Endothelial cell of umbilical vein (primary cell): ENCODE measurements around the gene LZTS3. TPM values are rescaled to one million over a fixed set of nuclear protein-coding genes. Genes with fewer than 3 reads are reported as not detected.
A peak's percentile ranks its signal among the peaks of the same experiment; 100 is the strongest.

ENCODE experiments used
- BruUV-seq: library from RNA; stranded (reverse); fragments of 400-500 nt; replicated peaks from 2 replicates; lab custom pipeline; 2021; lab: Mats Ljungman, UMichigan
- CTCF ChIA-PET: fragments of 300-600, 350-600 bp; sonication (Branson Sonifier 250); formaldehyde crosslinking; loops from one replicate; lab custom pipeline; 2021; ENCODE audit warnings: antibody characterized with exemption, inconsistent platforms; lab: Charles Lee
- POLR2A ChIA-PET: fragments of 300-600, 350-600 bp; sonication (Branson Sonifier 250); formaldehyde crosslinking; loops from one replicate; lab custom pipeline; 2021; ENCODE audit warnings: antibody characterized with exemption, inconsistent platforms; lab: Charles Lee
- DNase-seq: peaks from one replicate; pipeline ENCODE4 v3.0.0-alpha.2; 2011; ENCODE audit warnings: low read depth, low spot score
- FAIRE-seq: peaks from 2 replicates; lab custom pipeline; 2011; peaks lifted over from hg19 to GRCh38; lab: Jason Lieb, UNC
- H2AFZ ChIP-seq: 2 replicates; pipeline ENCODE4 v1.6.0; 2012; ENCODE audit warnings: low read depth, low read length, control low read depth, inconsistent platforms
- H3K27ac ChIP-seq: 2 replicates; pipeline ENCODE4 v1.5.1; 2011; ENCODE audit warnings: low read depth, mild to moderate bottlenecking, control low read depth, low read length, moderate library complexity; ENCODE audit not compliant: insufficient read depth
- H3K27me3 ChIP-seq, 2 experiments: 2 replicates each; pipeline versions ENCODE4 v1.6.0 to v1.6.1; 2011; ENCODE audit warnings: low read length in 2 of 2, mixed read lengths in 1 of 2; ENCODE audit not compliant: control insufficient read depth in 2 of 2, insufficient read depth in 2 of 2
- H3K36me3 ChIP-seq, 2 experiments: 2 replicates in 1 of 2; 3 replicates in 1 of 2; pipeline ENCODE4 v1.5.1; 2011; ENCODE audit warnings: low read length in 2 of 2, mild to moderate bottlenecking in 1 of 2, moderate library complexity in 1 of 2; ENCODE audit not compliant: control insufficient read depth in 2 of 2, insufficient read depth in 2 of 2; ENCODE audit errors: extremely low read depth in 1 of 2
- H3K4me1 ChIP-seq: 3 replicates; pipeline ENCODE4 v1.5.1; 2011; ENCODE audit warnings: mild to moderate bottlenecking, low read length; ENCODE audit not compliant: control insufficient read depth, insufficient read depth; ENCODE audit errors: extremely low read depth
- H3K4me2 ChIP-seq: 2 replicates; pipeline ENCODE4 v1.6.1; 2011; ENCODE audit warnings: low read length, control low read depth, mixed read lengths; ENCODE audit not compliant: insufficient read depth
- H3K4me3 ChIP-seq, 3 experiments: fragments of 200-600 bp in 1 of 3; sonication (generic), shearing (Covaris generic) in 1 of 3; replicated peaks in 1 of 3; 2 replicates each; pipeline ENCODE4 v1.5.1; 2011 to 2016; ENCODE audit warnings: control low read depth in 3 of 3, low read length in 3 of 3, mild to moderate bottlenecking in 2 of 3, inconsistent platforms in 1 of 3, low read depth in 1 of 3, moderate library complexity in 1 of 3; ENCODE audit not compliant: insufficient read depth in 1 of 3
- H3K79me2 ChIP-seq: 2 replicates; pipeline ENCODE4 v1.6.0; 2012; ENCODE audit warnings: low read length, inconsistent platforms; ENCODE audit not compliant: control insufficient read depth, insufficient read depth
- H3K9ac ChIP-seq: replicated peaks from 2 replicates; pipeline ENCODE3; 2011; ENCODE audit warnings: low read length, control low read depth; ENCODE audit not compliant: insufficient read depth; ENCODE audit errors: extremely low read depth
- H3K9me1 ChIP-seq: replicated peaks from 3 replicates; pipeline ENCODE4 v1.6.0; 2011; ENCODE audit warnings: mild to moderate bottlenecking, low read length; ENCODE audit not compliant: control insufficient read depth, insufficient read depth; ENCODE audit errors: extremely low read depth
- H3K9me3 ChIP-seq: replicated peaks from 2 replicates; pipeline ENCODE4 v1.5.1; 2012; ENCODE audit warnings: low read length, inconsistent platforms; ENCODE audit not compliant: control insufficient read depth, insufficient read depth
- H4K20me1 ChIP-seq: replicated peaks from 2 replicates; pipeline ENCODE3; 2011; ENCODE audit warnings: mild to moderate bottlenecking, low read length; ENCODE audit not compliant: control insufficient read depth, insufficient read depth; ENCODE audit errors: extremely low read depth
- EZH2 ChIP-seq: IDR thresholded peaks from 2 replicates; pipeline ENCODE4 v1.6.1; 2012; ENCODE audit warnings: borderline replicate concordance, low read depth, mild to moderate bottlenecking, moderate library complexity, low read length, inconsistent platforms; ENCODE audit not compliant: severe bottlenecking
- FOS ChIP-seq: IDR thresholded peaks from 2 replicates; pipeline ENCODE4 v1.6.1; 2011; ENCODE audit warnings: mild to moderate bottlenecking, low read length, moderate library complexity, borderline replicate concordance; ENCODE audit not compliant: insufficient read depth
- GATA2 ChIP-seq: IDR thresholded peaks from 2 replicates; pipeline ENCODE4 v1.7.0; 2011; ENCODE audit warnings: low read depth, mild to moderate bottlenecking, moderate library complexity, mixed read lengths, low read length; ENCODE audit not compliant: insufficient read length, insufficient read depth
- JUN ChIP-seq: IDR thresholded peaks from 2 replicates; pipeline ENCODE4 v1.6.1; 2011; ENCODE audit warnings: borderline replicate concordance, low read depth; ENCODE audit not compliant: insufficient read length, insufficient read depth
- MYC ChIP-seq: IDR thresholded peaks from one replicate; pipeline ENCODE4 v1.6.1; 2011; ENCODE audit warnings: mild to moderate bottlenecking, low read depth, low read length
- POLR2A ChIP-seq: IDR thresholded peaks from 2 replicates; pipeline ENCODE4 v1.6.1; 2012; ENCODE audit warnings: low read depth, mild to moderate bottlenecking, control low read depth, low read length
- POLR2AphosphoS5 ChIP-seq: IDR thresholded peaks from 2 replicates; pipeline ENCODE4 v1.6.1; 2012; ENCODE audit warnings: low read depth, mild to moderate bottlenecking, control low read depth, low read length, moderate library complexity; ENCODE audit not compliant: insufficient read depth
- dilution Hi-C: fragments of 300-500 bp; cut with MboI; formaldehyde crosslinking; loops from one replicate; pipeline ENCODE4 v1.15.0; 2019; ENCODE audit warnings: low sequenced_read_pairs; ENCODE audit not compliant: extremely low pct_ligation_motif_present
- intact Hi-C: fragments of 100-400 bp; cut with micrococcal nuclease; formaldehyde crosslinking; loops from one replicate; pipeline ENCODE4 v1.10.0; 2022
- polyA plus RNA-seq, 4 experiments: library from polyadenylated mRNA; depleted of rRNA in 3 of 4; stranded (reverse) in 3 of 4; unstranded in 1 of 4; fragments of >200 nt; gene quantifications; 2 replicates each; pipeline versions ENCODE4 v1.2.1 to v1.2.3, GENCODE V29; 2011 to 2012; ENCODE audit warnings: missing spikeins in 1 of 4
- total RNA-seq: library from RNA; stranded (reverse); gene quantifications from 2 replicates; pipeline ENCODE4 v1.2.3, GENCODE V29; 2021

Gene LZTS3
- total and polyA plus RNA-seq, 2 donors (not counting 3 experiments of a cell fraction or from before 2014, with no cell fraction given), result 4.5 to 5.7 TPM

GRCh38 chr20:3172126-3172932 is 1.0 kb downstream of the LZTS3 start:
- H4K20me1 ChIP-seq, result no peaks in the 10 kb centered on the region
- peaks cover 6% of the 10 kb centered on the region for H3K4me1 ChIP-seq
- BruUV-seq, result TSS peak; percentile 19
- no peak for FAIRE-seq
- H3K9ac ChIP-seq, result no peak overlapping the region
- no peak for DNase-seq
- CTCF ChIA-PET, result interaction anchor here (1.1 to 1.9 kb wide), 2 partner anchors 80 to 119 kb away, joined by 4 to 8 read pairs; no protein-coding TSS in a partner anchor
- H3K79me2 ChIP-seq, result no peaks in the 10 kb centered on the region
- peak overlapping the region; percentile 83 for H3K4me2 ChIP-seq
- dilution Hi-C loops, result no loop called here
- H3K36me3 ChIP-seq, result no peaks in the 10 kb centered on the region
- no peak overlapping the region for H3K27ac ChIP-seq
- POLR2A ChIA-PET, result interaction anchor here (0.7 to 1.1 kb wide), 2 partner anchors 8 to 12 kb away, joined by 3 to 5 read pairs; partner anchors contain the start of genes FASTKD5 and UBOX5
- no peak overlapping the region for H2AFZ ChIP-seq
- intact Hi-C loops, result loop anchor here (2.0 kb wide), 1 partner anchor 32 kb away; the partner anchor contains the start of gene DDRGK1
- TF ChIP-seq FOS (no peak), EZH2 (no peak), POLR2A (no peak), JUN (no peak), MYC (no peak), POLR2AphosphoS5 (no peak), GATA2 (no peak)
- no peaks in the 10 kb centered on the region for H3K9me3 ChIP-seq
- H3K9me1 ChIP-seq, result no peaks in the 10 kb centered on the region
- H3K27me3 ChIP-seq, result peaks cover 11 to 17% of the 10 kb centered on the region in 2 experiments
- H3K4me3 ChIP-seq, result peak overlapping the region in 2 of 3 experiments; percentile 11 to 93
